GM18517 (cell line): ENCODE data around the gene ADK.
"Not testable (repeated sequence)": the region's sequence is repeated elsewhere in the genome, so short reads cannot be mapped to it uniquely, and the experiment has no call there.

Experiments used
- ATAC-seq: cut with Tn5 transposase; IDR thresholded peaks from one replicate; pipeline ENCODE4 v1.9.1; 2021; ENCODE audit warnings: mild to moderate bottlenecking, moderate library complexity; ENCODE audit not compliant: unreplicated experiment

The ADK gene

DNA sequence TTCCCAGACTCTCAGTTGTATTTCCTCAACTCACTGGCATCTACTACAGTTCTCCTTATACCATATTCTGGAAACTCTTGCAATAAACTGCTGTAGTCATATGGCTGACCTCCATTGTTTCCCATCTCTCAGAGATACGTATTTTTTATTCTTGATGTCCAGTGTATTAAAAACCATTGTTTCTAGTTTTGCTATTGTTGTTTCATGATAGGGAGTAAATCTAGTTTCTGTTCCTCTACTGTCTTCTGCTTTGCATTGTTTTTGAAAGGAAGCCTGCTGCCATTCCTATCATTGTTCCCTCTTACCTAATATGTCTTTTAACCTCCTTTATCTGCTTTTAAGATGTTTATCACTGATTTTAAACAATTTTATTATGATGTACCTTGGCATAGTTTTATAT is 255.0 kb downstream of the ADK start:
- no peak for ATAC-seq

DNA sequence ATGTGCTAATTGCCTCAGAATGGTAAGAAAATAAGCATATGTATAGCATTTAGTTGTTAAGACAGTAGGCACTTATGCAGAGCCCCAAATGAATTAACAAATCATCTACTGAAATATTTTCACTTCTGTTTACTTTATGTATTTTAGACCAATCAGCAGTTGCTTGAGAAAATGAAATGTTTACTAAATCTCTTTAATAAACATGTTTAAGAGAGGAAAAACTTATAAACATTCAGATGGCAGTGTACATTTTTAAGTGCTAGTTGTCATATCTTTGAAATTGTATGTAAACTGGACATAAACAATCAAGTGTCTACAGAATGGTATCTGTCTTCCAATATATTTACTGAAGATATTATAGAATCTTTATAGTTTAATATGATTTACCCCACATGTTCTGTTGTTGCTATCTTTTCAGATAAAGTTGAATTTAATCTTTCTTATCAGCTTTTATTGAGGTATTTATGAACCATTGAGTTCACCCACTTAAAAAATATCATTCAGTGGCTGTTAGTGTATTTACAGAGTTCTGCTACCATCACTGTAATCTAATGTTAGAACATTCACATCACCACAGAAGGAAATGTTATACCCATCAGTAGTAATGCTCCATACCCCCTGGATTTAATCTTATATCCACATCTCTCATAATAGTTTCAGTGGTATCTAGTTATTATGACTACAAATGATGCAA is 264.3 kb downstream of the ADK start:
- no peak for ATAC-seq

DNA sequence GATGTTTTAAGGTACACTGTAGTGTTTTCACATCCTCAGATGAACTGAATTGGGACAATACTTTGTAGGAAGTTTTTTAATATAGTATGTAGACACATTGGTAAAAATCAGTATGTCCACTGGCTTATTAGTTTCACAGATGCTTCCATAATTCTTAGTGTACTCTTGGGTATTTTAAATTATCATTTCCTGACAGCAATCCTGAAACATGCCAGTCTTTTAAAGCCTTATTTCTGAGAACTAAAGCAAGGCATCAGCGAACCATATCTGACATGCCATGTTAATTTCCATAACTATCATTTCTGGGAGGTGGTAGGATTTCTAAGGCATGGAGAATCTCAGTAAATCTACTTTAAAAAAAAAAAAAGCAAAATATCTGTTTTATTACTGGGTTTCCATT is 266.4 kb downstream of the ADK start:
- no peak for ATAC-seq

DNA sequence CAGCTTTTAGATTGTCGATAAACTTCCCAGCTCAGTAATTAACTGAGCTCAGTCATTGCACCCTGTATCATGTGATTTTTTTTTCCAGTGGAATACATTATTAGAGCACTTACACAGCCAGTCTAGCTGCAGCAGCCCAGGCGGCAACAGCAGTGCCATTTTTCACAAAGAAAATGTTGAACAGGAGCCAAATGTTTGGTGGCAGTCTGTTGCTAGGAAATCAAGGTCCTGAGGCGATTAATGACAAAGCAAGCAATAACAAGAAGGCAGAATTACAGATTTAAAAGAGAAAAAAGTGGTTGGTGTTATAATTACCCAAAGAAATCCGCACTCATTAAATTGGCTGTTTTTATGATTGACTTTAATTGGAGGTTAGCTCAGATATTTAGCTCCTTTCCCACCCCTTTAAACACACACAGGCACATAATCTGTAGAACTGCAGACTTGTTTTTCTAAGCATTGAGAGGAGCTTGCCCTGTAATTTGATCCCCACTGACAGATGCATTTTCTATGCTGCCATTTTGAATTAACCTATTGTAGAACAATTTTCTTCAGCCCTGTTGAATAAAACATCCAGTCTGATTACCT is 267.4 kb downstream of the ADK start:
- no peak for ATAC-seq

DNA sequence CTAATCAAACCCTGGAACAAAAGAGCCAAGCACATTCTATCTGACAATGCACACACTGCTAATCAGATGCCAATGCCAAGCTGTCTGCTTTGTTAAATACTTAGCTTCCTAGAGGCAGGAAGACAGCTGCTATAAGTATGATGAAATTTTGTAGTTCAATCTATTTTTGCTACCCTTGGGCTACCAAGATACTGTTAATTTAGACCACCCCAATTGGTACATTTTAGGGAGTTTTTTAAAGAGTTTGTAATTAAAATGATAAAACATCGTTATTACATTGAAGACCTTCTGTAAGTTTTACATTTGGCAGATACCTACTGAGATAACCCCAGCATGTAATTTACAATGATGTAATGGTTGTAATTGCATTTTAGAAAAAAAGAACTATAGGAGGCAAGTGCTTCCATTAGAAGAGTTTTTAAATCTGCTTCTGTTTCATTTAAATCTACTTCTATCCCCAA is 268.5 kb downstream of the ADK start:
- no peak for ATAC-seq

DNA sequence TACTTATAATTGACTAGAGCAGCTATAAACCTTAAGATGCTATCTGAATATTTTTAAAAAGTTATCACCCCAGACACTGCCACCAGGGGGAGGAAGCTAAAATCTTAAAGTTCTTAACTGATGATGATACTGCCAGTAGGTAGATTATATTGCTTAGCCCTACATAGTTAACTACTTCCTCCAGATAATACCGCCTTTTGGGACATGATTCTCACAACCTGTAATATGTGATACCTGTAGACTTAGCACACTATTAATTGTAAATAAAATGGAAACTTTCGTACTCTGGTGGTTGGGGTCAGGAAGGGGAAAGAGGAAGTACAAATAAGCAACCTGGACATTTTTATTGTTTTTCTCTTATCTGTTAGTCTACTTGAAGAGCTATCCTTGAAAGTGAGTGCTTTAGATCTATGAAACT is 268.9 kb downstream of the ADK start:
- no peak for ATAC-seq

DNA sequence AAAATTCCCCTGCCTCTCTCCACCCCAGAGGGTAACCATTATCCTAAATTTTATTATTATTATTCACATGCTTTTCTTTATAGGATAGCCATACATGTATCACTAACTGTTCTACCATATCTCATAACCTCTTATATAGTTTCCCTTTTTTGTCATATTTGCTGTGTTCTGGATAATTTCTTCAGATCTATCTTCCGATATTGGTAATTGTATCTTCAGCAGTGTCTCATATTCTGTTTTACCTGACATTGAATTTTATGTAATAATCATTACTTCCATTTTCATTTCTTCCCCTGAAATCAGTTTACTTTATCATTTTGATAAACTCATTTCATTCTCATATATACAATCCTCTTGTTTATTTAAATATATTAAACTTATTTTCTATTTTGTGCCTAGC is 273.5 kb downstream of the ADK start:
- no peak for ATAC-seq

DNA sequence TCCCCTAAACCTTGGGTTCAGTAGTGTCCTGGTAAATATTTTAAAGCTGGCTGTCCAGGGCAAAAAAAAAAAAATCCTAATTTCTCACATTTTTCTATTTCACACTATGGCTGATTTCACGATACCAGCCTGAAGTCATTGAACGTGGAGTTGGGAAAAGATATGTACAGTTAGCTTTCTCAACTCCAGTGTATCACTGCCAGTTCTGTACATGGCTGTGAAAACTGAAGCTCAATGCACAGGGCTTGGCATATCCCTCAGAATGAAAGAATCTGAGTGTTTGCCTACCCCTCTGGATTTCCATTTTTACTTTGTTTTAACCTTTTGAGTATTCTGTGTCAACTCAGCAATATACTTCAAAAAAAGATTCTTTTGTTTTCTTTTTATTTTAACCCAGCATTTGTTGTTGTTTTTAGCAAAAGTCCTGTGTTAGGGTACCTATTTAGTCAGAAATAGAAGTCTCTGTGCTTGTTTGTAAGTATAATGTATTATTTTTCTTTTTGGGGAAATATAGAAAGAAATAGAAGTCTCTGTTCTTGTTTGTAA is 274.5 kb downstream of the ADK start:
- ATAC-seq = no peak

DNA sequence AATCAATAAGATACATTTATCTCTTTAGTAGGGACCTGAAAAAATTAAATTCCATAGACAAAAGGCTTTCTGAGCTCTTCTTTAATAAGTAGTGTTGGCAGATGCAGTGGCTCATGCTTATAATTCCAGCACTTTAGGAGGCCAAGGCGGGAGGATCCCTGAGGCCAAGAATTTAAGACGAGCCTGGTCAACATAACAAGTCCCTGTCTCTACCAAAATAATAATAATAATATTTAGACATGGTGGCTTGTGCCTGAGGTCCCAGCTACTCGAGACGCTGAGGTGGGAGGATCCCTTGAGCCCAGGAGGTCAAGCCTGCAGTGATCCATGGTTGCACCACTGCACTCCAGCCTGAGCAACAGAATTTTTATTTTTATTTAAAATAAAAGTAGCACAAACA is 280.8 kb downstream of the ADK start:
- ATAC-seq = no peak

DNA sequence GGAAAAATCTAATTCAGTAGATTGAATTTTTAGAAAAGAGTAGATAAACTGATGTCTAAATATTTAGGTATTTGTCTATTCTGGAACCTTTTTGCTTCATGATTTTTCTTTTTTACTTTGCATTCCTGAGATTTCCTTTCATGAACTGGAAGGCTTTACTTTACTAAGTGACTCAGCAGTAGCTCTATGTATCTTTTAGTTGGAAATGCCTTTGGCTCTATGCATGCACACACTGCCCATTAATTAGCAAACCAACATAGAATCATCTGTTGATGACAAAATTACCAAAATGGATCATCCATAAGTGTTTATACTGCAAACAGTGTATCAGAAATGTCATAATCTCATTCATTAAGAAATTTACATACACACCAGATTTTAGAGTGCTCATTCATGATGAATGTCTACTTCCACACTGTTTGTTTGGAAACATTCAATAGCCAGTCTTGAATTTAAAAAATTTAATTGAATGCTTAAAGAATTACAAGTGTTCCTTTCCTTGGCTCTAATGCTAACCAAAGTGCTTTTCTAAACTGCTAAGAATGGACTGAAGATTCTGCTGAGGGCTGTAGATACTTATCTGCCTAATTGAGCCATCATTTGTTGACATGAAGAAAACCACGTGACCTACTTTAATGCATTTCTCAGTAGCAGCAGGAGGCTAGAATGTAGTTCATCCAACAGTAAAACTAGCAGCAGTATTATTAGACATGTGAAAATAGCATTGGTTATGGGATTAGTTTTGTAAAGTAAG is 282.0 kb downstream of the ADK start:
- ATAC-seq = no peak

DNA sequence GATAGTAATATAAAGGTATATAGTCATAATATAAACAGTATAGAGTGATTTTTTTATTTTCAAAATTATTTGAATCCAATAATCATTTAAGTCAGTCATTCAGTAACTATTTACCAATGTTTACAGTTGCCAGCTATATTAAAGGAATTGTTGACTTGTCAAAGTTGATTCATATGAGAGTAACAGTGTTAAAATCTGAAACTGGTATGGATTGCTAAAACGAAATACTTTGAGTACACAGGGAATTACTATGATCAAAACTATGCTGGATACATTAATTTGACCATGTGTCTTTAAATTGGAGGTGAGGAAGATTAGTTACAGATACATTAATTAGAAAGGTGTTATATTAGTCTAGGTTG is 282.6 kb downstream of the ADK start:
- no peak for ATAC-seq

DNA sequence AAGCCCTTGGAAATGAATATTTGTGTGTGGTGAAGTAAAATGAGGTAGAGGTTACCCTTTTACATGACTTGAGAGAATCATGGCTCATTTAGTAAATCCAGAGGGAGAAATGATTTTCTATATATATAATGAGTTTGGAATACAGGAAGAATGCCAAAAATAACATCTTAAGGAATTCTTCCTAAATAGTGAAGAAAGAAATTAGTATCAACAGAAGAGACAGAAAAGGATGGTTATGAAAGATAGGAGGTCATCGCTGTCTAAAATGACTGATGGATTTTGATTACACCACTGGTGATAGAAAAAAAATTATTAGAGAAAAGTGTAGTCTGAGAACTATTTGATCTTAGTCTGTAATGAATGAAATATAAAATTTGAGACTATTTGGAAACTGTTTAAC is 283.0 kb downstream of the ADK start:
- no peak for ATAC-seq

DNA sequence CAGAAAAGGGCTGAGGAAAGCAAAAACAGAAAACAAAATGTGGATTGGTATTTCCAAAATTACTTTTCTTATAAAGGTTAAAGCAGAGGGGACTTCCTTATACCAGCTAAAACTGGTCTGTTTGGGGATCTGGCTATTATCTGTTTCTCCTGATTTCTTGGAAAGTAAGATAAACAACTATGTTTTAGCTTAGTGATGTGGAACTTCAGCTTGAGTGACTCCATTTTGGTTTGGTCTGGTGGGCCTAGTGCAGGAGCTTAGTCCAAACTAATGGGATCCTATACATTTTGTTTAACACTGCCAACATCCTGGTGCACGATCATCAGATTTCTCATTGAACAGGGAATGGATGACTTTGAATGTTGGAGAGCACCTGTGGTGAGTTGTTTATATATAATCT is 283.5 kb downstream of the ADK start:
- ATAC-seq = no peak

DNA sequence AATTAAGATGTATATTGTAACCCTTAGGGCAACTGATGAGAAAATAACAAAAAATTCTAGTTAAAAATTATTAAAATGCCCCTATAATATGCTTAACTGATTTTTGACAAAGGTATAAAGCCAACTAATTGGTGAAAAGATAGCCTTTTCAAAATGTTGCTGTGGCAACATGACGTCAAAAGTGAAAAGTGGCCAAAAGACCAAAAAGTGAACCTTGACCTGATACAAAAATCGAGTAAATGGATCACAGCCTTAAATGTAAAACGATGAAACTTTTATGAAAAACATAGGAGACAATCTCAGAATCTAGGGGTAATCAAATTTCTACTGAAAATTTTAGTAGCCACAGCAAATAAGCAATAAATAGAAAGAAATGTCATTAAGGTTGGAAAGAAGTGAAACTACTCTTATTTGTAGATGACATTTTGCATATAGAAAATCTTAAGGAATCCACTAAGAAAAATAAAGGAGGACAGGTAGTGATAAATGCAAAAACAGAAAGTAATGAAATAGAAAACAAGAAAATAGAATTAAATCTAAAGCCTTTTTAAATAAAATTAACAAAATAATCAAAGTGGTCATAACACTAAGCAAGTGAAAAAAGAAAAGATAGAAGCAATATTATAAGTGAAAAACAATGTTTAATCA is 285.6 kb downstream of the ADK start:
- no peak for ATAC-seq

DNA sequence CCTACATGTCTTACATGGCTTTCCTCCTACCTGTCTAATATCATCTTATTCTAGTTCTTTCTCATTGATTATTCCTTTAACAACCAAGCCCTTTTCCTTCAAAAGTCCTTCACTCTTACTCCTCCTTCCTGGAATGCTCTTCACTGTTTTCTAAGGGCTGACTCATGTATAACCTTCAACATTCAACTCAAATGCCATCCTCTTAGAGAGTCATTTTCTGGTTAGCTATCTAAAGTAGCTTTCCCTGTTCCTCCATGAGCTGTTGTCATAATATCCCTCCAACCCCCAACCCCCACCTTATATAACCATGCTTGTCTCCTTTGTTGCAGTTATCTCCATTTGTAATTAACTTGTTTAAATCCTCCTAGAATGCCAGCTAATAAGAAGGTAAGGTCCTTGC is 286.8 kb downstream of the ADK start:
- no peak for ATAC-seq

DNA sequence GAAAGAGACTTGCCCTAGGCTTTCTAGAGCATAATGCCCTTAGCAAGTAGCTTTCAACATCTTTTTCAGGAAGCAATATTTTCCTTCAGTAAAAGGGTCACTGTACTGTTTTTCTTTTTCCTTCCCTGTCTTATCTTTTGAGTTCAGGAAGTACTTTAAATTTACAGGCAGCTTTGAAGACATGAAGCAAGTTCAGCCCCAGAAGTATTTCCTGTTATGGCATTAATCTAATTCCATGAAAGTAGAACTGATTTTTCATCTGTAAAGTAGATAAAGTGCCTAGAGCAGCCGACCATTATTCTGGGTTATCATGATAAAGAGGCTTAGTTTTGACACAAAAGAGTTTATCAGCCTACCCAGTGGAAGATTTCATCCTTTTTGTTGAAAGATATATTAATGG is 288.2 kb downstream of the ADK start:
- ATAC-seq = no peak

DNA sequence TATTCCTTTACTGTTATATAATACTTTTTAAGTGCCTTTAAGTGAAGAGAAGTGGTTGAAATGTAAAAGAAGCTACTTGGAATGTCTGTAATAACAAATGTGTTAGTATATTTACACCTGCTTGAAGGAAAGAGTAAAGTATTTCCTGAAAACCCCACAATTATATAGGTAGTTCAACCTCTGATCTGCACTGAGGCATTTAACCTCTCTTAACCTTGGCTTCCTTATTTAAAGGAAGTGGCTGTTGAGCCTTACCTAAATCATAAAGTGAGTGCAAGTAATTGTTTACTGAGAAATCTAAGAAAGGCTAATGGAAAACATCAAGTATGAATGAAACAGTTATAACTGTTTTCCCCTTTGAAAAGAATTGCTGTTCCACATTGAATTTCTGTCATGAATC is 294.5 kb downstream of the ADK start:
- no peak for ATAC-seq

DNA sequence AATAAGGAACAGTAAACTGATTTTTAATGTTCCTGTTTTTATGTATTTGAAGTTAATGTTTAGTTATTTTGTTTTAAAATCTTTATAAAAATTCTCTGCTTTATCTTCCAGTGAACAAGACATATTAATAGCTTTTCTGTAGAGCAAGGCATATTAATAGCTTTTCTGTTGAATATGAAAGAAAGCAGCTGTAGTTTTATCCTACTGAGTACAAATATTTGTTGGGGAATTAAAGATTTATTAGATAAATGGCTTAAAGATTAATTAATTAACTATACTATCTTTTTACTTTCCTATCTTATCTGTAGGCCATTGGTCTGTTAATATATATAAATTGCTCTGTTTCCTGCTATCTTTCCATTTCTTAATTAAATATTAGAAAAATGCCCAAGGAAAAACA is 299.6 kb downstream of the ADK start:
- ATAC-seq = no peak

DNA sequence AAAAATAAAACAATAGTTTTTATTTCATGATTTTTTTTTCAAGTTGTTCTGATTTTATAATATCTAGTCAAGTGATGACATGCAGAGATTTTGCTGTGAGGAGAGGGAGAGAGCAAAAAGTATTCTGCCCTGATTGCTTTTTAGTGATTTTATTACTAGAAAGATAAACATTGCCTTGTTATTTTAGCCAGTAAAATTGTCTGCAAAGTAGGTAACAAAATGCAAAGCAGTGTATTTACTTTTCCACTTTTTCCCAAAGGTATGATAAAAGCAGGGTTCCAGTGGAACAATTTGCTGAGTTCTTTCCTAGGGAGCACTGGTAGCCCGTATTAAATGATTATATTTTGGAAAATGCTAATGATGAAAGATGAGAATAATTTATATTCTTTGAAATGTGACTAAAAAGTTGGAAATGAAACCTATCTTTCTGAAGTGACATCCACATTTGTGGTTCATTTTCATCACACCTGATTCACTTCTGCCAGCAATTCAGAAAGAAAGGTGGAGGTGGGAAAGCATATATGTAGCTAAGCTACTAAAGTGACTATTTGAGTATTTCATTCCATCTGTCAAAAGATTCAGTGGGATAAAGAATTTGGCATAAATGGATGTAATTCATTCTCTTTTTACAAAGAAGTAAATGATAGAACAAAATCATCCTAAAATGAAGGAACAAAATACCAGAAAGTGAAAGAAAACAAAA is 300.3 kb downstream of the ADK start:
- ATAC-seq = no peak

DNA sequence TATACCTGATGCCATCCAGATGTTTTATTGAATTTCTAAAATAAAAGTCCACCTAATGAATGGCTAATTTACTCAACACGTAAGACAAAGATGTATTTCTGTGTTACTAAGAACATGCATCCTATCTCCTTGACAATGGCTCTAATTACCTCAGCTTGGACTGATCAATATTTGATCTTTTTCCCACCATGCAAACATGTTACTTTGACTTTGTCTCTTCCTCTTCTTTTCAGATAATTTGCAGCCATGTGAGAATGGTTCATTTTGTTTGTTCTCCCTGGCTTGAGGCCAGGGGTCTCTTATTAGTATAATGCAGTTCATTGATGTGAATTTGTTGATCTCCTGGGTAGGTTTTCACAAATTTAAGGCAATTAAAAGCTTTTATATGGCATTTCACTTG is 302.1 kb downstream of the ADK start:
- no peak for ATAC-seq

DNA sequence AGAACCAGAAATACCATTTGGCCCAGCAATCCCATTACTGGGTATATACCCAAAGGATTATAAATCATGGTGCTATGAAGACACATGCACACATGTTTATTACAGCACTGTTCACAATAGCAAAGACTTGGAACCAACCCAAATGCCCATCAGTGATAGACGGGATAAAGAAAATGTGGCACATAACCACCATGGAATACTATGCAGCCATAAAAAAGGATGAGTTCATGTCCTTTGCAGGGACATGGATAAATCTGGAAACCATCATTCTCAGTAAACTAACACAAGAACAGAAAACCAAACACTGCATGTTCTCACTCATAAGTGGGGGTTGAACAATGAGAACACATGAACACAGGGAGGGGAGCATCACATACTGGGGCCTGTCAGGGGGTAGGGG is 306.5 kb downstream of the ADK start:
- ATAC-seq = not testable (repeated sequence)
